ENCODE data around the gene DEXI. TPM values are rescaled to one million over a fixed set of nuclear protein-coding genes. Genes with fewer than 3 reads are reported as not detected.

DEXI gene
- total RNA-seq, 1 experiment from 2014 or later = 28.3 TPM

DNA sequence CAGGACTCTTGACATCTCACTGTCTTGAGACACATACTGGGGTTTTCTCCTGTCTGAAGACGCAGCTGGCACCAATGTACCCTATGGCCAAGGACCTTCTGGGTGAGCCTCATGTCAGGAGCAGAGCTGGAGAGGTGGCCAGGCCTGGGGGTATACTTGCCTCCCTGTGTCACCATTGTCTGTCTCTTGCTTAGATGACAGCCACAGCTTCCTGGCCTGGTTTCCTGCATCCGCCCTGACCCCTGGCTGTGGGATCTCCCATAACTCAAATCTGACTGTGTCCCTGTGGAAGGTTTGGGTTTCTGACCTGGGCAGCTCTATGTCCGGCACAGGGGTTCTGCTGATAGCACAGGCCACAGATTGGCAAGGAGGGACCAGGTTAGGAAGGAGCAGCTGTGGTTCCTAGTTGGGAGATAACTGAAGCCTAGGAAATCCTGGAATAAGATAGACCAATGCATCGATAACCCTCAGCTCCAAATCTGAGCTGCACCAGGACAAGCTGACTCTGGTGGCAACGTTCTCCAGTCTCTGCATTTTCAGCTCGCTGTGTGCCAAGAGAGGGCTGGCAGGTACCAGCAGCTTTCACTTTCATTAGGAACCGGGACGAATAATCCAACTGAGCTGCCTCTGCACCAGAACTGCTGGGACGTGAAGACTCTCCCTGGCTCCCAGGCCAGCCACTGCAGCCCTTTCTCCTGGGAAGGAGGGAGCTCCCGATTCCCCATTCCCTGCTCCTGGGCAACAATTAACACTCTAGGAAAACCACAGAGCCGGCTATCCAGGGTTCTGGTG, 5.0 kb downstream of the DEXI start:
- no peak overlapping the region for H3K18ac ChIP-seq (ENCODE audit: insufficient read length, low read depth, low read length)
- no peak overlapping the region for H3K4me3 Mint-ChIP-seq
- H4K5ac ChIP-seq (ENCODE audit: insufficient read length, low read depth, low read length) = no peak overlapping the region
- no CpG with 5 or more reads among the region's 11 CpGs for WGBS (ENCODE audit: extremely low coverage, insufficient read length, low lambda C conversion rate)
- peaks cover 19 to 23% of the 10 kb centered on the region in 2 experiments for H3K4me1 Mint-ChIP-seq
- no peak overlapping the region for H3K9ac ChIP-seq (ENCODE audit: extremely low read depth, insufficient read length, low read length)
- H2BK20ac ChIP-seq (ENCODE audit: low read depth, low read length, poor library complexity, severe bottlenecking) = no peak overlapping the region
- DNase-seq = no peak
- H3T11ph ChIP-seq (ENCODE audit: low read length) = no peak overlapping the region
- no peaks in the 10 kb centered on the region for H3K27me3 ChIP-seq (ENCODE audit: insufficient read depth, low read length)
- no peak overlapping the region for H2AK5ac ChIP-seq (ENCODE audit: insufficient read length, low read length)
- H4K8ac ChIP-seq (replicated peaks; ENCODE audit: insufficient read length, low read depth, low read length) = no peak overlapping the region
- H2BK5ac ChIP-seq (ENCODE audit: insufficient read length, low read length) = no peak overlapping the region
- no peak overlapping the region for H4K91ac ChIP-seq (ENCODE audit: insufficient read length, low read depth, low read length)
- H3K4me2 ChIP-seq (ENCODE audit: insufficient read depth, insufficient read length, low read length) = no peak overlapping the region
- no peak overlapping the region for H3K4ac ChIP-seq (ENCODE audit: low read depth, low read length)
- H2BK15ac ChIP-seq (ENCODE audit: low read depth, low read length) = no peak overlapping the region
- H3K23me2 ChIP-seq (ENCODE audit: insufficient read length, low read depth, low read length, poor library complexity, severe bottlenecking) = peaks cover 6% of the 10 kb centered on the region
- H2BK12ac ChIP-seq (ENCODE audit: insufficient read length, low read depth, low read length) = no peak overlapping the region
- H4K20me1 ChIP-seq (ENCODE audit: control insufficient read depth, insufficient read depth, insufficient read length) = no peaks in the 10 kb centered on the region
- H3K79me2 ChIP-seq (ENCODE audit: insufficient read depth, low read length) = no peaks in the 10 kb centered on the region; the same call in 1 of the 2 replicates
- no peak overlapping the region for H3K23ac ChIP-seq (ENCODE audit: insufficient read length, low read depth, low read length)
- H3K4me1 ChIP-seq (ENCODE audit: insufficient read depth, low read length) = peaks cover 3% of the 10 kb centered on the region; the same call in 1 of the 2 replicates
- H3K9me3 Mint-ChIP-seq = no peaks in the 10 kb centered on the region
- no peak overlapping the region for H2BK120ac ChIP-seq (ENCODE audit: low read depth, low read length, poor library complexity, severe bottlenecking)
- no peaks in the 10 kb centered on the region for H3K9me3 ChIP-seq (ENCODE audit: control insufficient read depth, low read depth, low read length)
- no peak overlapping the region for H2AFZ ChIP-seq (ENCODE audit: low read length)
- no peak overlapping the region for H3K56ac ChIP-seq (ENCODE audit: insufficient read length, low read depth, low read length)
- peaks cover 3% of the 10 kb centered on the region for H3K79me1 ChIP-seq (ENCODE audit: insufficient read depth, low read depth, low read length, poor library complexity, severe bottlenecking)
- H3K27me3 Mint-ChIP-seq (ENCODE audit: low read depth) = no peaks in the 10 kb centered on the region
- no peak overlapping the region for H3K27ac ChIP-seq (ENCODE audit: insufficient read length, low read depth, low read length)
- no peak overlapping the region for H3K14ac ChIP-seq (ENCODE audit: insufficient read depth, low read length)
- no peak overlapping the region for H3K27ac Mint-ChIP-seq
- TF ChIP-seq, protein P1, sequence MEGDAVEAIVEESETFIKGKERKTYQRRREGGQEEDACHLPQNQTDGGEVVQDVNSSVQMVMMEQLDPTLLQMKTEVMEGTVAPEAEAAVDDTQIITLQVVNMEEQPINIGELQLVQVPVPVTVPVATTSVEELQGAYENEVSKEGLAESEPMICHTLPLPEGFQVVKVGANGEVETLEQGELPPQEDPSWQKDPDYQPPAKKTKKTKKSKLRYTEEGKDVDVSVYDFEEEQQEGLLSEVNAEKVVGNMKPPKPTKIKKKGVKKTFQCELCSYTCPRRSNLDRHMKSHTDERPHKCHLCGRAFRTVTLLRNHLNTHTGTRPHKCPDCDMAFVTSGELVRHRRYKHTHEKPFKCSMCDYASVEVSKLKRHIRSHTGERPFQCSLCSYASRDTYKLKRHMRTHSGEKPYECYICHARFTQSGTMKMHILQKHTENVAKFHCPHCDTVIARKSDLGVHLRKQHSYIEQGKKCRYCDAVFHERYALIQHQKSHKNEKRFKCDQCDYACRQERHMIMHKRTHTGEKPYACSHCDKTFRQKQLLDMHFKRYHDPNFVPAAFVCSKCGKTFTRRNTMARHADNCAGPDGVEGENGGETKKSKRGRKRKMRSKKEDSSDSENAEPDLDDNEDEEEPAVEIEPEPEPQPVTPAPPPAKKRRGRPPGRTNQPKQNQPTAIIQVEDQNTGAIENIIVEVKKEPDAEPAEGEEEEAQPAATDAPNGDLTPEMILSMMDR (conservative IDR thresholded peaks at IDR 0.05) = no peak
- H3K36me3 Mint-ChIP-seq (ENCODE audit: insufficient read depth in 1 of 3, low read depth in 3 of 3) = peaks cover 8 to 31% (median 14%) of the 10 kb centered on the region in 3 experiments; a peak in 6 of 7 replicates

All from H9 (cell line).